NK-92 (cell line): Measurements from ENCODE around the gene ARHGEF11.
"Not testable (repeated sequence)": the region's sequence is repeated elsewhere in the genome, so short reads cannot be mapped to it uniquely, and the experiment has no call there.

Experiments
- DNase-seq: peaks from one replicate; lab custom pipeline; 2025; ENCODE audit not compliant: unreplicated experiment; lab: John Stamatoyannopoulos, UW

Gene ARHGEF11

GRCh38 chr1:156931211-156931952 lies 114.2 kb downstream of the ARHGEF11 start:
- no peak for DNase-seq

GRCh38 chr1:156930483-156930882 lies 115.1 kb downstream of the ARHGEF11 start:
- no peak for DNase-seq

GRCh38 chr1:156929596-156930238 lies 115.8 kb downstream of the ARHGEF11 start:
- DNase-seq, result no peak

GRCh38 chr1:156928043-156928602 lies 117.4 kb downstream of the ARHGEF11 start:
- no peak for DNase-seq

GRCh38 chr1:156927215-156928042 lies 118.1 kb downstream of the ARHGEF11 start:
- DNase-seq, result no peak

GRCh38 chr1:156926695-156927094 lies 118.8 kb downstream of the ARHGEF11 start:
- not testable (repeated sequence) for DNase-seq

GRCh38 chr1:156926175-156926574 lies 119.4 kb downstream of the ARHGEF11 start:
- DNase-seq, result no peak

- DNase-seq, result no peak
Measured at GRCh38 chr1:156925154-156926010, 120.2 kb downstream of the ARHGEF11 start.

- DNase-seq, result no peak
Measured at GRCh38 chr1:156924478-156925153, 120.9 kb downstream of the ARHGEF11 start.

- DNase-seq, result no peak
Measured at GRCh38 chr1:156923670-156924477, 121.7 kb downstream of the ARHGEF11 start.

GRCh38 chr1:156922986-156923669 lies 122.4 kb downstream of the ARHGEF11 start:
- no peak for DNase-seq

GRCh38 chr1:156921053-156921529 lies 124.5 kb downstream of the ARHGEF11 start:
- DNase-seq, result no peak

- DNase-seq, result no peak
Measured at GRCh38 chr1:156920233-156921052, 125.1 kb downstream of the ARHGEF11 start, which contains the start of gene LRRC71. Gene LRRC71 (plus strand): TSS chr1:156920632. CDS start chr1:156920804, 172 bp downstream.

- no peak for DNase-seq
Measured at GRCh38 chr1:156914440-156914856, 131.1 kb downstream of the ARHGEF11 start.

GRCh38 chr1:156913809-156914387 lies 131.6 kb downstream of the ARHGEF11 start:
- DNase-seq, result no peak

- DNase-seq, result no peak
Measured at GRCh38 chr1:156912861-156913808, 132.4 kb downstream of the ARHGEF11 start.
